Fibroblast of lung (primary cell): ENCODE data around the gene KCNMB4.

Source experiments
- CTCF ChIP-seq, 2 donors: IDR thresholded peaks in 1 of 2; conservative IDR thresholded peaks in 1 of 2; 1 replicate in 1 of 2; 2 replicates in 1 of 2; pipeline ENCODE4 v1.5.1; 2011 to 2012; ENCODE audit warnings: low read length in 2 of 2, control low read depth in 1 of 2, inconsistent platforms in 1 of 2, low read depth in 1 of 2, mild to moderate bottlenecking in 1 of 2
- EZH2 ChIP-seq: IDR thresholded peaks from 2 replicates; pipeline ENCODE4 v1.5.1; 2012; ENCODE audit warnings: low read length, control low read depth, mild to moderate bottlenecking; ENCODE audit errors: missing control alignments

GRCh38 chr12:70330158-70330557 is 35.9 kb upstream of the KCNMB4 start:
- TF ChIP-seq CTCF (conservative IDR thresholded peaks at IDR 0.05 in 1 of 2, IDR thresholded peaks at IDR 0.05 in 1 of 2; ENCODE audit: low read depth in 1 of 2, low read length in 2 of 2) (no peak), EZH2 (no peak)
